GM13976 (cell line): ENCODE data around the gene SHB.

ENCODE experiments used
- DNase-seq: peaks from one replicate; pipeline ENCODE4 v3.0.0; 2012; ENCODE audit warnings: low spot score
- in situ Hi-C: fragments of 300-500 bp; cut with MboI; formaldehyde crosslinking; loops from one replicate; pipeline ENCODE4 v1.12.0; 2022; ENCODE audit warnings: low sequenced_read_pairs, mixed read lengths, inconsistent platforms; ENCODE audit not compliant: unreplicated experiment
- TF ChIP-seq, protein P1 (sequence below): IDR thresholded peaks from 2 replicates; pipeline ENCODE4 v1.5.1; 2012; ENCODE audit warnings: borderline replicate concordance, mild to moderate bottlenecking; ENCODE audit not compliant: insufficient read depth; ENCODE audit errors: extremely low read depth, missing control alignments, control extremely low read depth

Gene SHB

GRCh38 chr9:37880916-37881479, 188.0 kb downstream of the SHB start:
- DNase-seq = no peak
- in situ Hi-C loops = no loop called here
- TF ChIP-seq, protein P1, sequence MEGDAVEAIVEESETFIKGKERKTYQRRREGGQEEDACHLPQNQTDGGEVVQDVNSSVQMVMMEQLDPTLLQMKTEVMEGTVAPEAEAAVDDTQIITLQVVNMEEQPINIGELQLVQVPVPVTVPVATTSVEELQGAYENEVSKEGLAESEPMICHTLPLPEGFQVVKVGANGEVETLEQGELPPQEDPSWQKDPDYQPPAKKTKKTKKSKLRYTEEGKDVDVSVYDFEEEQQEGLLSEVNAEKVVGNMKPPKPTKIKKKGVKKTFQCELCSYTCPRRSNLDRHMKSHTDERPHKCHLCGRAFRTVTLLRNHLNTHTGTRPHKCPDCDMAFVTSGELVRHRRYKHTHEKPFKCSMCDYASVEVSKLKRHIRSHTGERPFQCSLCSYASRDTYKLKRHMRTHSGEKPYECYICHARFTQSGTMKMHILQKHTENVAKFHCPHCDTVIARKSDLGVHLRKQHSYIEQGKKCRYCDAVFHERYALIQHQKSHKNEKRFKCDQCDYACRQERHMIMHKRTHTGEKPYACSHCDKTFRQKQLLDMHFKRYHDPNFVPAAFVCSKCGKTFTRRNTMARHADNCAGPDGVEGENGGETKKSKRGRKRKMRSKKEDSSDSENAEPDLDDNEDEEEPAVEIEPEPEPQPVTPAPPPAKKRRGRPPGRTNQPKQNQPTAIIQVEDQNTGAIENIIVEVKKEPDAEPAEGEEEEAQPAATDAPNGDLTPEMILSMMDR = no peak

GRCh38 chr9:37876376-37876775, 192.7 kb downstream of the SHB start:
- in situ Hi-C loops = no loop called here
- TF ChIP-seq, protein P1 = no peak
- no peak for DNase-seq

- in situ Hi-C loops = no loop called here
- DNase-seq = no peak
- TF ChIP-seq, protein P1 = no peak
These were observed 195.1 kb downstream of the SHB start for GRCh38 chr9:37873955-37874354.

- TF ChIP-seq, protein P1 = no peak
- DNase-seq = no peak
- in situ Hi-C loops = no loop called here
These were observed 198.2 kb downstream of the SHB start for GRCh38 chr9:37870799-37871176.

DNA sequence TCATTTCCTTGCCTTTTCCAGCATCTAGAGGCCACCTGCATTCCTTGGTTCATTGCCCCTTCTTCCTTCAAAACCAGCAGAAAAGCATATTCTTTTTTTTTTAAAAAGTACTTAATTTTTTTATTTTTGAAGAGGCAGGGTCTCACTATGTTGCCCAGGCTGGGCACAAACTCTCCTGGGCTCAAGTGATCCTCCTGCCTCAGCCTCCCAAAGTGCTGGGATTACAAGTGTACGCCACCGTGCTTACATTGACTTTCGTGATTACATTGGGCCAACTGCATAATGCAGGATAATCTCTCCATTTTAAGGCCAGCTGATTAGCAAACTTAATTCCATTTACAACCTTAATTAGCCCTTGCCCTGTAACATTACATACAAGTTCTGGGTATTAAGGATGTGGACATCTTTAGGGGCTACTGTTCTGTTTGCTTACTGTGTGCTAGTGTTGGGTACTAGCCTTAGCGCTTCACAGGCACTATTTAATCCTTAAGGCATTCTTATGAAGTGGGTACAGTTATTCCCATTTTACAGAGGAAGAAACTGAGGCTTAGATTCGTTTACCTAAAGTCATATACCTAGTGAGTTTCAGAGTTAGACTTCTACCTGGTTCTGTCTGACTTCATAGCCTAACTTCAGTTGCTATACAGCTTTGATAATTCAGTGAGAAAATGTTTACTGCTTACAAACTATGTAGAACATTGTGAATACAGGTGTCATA, 198.8 kb downstream of the SHB start:
- TF ChIP-seq, protein P1 = no peak
- DNase-seq = no peak
- in situ Hi-C loops = no loop called here
